Fibroblast of mammary gland (primary cell): ENCODE measurements around the gene TNFRSF6B.

Experiments used
- DNase-seq: peaks from one replicate; pipeline ENCODE4 v3.0.0-alpha.2; 2010; ENCODE audit warnings: low read depth
- H3K4me3 ChIP-seq: 2 replicates; pipeline ENCODE4 v1.5.1; 2011; ENCODE audit warnings: low read depth, mild to moderate bottlenecking, low read length, moderate library complexity; ENCODE audit not compliant: control insufficient read depth
- CTCF ChIP-seq: conservative IDR thresholded peaks from 2 replicates; pipeline ENCODE4 v1.5.1; 2011; ENCODE audit warnings: low read depth, low read length, inconsistent platforms; ENCODE audit not compliant: control insufficient read depth, insufficient read depth

TNFRSF6B gene

DNA sequence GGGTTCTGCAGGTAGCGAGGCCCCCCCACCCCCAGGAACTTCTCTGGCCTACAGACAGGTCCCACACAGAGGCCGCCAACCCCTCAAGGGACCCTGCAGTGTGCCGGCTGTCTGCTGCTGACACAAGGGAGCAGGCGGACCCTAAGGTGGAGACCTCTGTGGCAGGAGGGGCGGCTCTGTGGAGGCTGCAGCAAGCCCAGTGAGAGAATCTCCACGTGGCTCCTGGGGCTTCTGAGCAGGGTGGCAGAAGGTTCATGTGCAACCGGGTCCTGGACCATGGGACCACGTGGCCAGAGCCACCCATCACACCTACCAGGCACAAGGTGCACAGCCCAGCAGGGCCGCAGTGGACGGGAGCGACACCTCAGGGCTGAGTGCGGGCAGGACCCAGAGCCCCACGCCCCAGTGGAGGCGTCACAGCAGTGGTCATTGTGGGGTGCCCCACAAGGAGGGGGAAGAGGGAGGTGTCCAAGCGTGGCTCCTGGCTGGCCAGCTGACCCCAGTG lies 7.1 kb downstream of the TNFRSF6B start:
- no peak overlapping the region for H3K4me3 ChIP-seq
- TF ChIP-seq CTCF: no peak
- no peak for DNase-seq

GRCh38 chr20:63703976-63704748 lies 7.7 kb downstream of the TNFRSF6B start:
- no peak for TF ChIP-seq CTCF
- H3K4me3 ChIP-seq: no peak overlapping the region
- no peak for DNase-seq

- DNase-seq: no peak
- no peak overlapping the region for H3K4me3 ChIP-seq
- no peak for TF ChIP-seq CTCF
These were observed 8.3 kb downstream of the TNFRSF6B start for GRCh38 chr20:63704749-63705117.

DNA sequence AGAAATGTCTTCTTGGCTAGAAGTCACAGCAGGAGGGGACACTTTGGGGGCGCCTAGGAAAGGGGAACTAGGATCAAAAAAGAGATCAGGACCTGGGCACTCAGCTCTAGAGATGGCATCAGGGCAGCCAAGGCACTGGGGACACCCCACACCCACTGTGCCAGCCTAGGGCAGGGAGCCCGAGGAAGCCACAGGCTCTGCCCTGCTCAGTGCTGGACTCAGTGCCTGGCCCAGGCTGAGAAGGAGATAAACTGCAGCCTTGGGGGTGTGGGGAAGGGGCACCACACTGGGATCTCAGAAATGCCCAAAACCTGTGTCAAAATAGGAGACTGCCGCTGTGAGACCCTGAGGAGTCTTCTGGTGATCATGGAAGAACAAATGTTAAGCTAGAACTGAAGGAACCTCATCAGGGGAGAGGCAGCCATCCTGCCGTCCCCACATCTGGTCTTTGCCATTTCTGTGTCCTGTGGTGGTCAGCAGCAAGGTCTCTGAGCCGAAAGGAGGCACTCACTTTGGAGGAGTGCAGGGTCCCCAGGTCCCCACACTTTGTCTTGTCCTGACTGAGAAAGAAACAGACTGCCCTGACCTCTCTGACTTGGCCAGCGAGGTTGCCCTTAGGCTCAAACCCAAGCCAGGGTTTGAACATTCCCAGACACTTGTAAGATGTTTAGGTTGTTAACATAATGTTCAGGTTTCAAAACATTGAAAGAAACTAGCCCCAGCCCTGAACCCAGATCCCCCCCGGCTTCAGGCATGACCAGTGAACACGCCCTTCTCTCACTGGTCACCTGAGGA lies 9.0 kb downstream of the TNFRSF6B start:
- TF ChIP-seq CTCF: no peak
- H3K4me3 ChIP-seq: no peak overlapping the region
- DNase-seq: no peak

- DNase-seq: no peak
- no peak for TF ChIP-seq CTCF
- H3K4me3 ChIP-seq: peak overlapping the region; percentile 72
These were observed 9.7 kb downstream of the TNFRSF6B start for GRCh38 chr20:63706027-63706695.

GRCh38 chr20:63706852-63707557 lies 10.6 kb downstream of the TNFRSF6B start:
- peak overlapping the region; percentile 72 for H3K4me3 ChIP-seq
- peak; percentile 46 for DNase-seq
- peak; percentile 10 for TF ChIP-seq CTCF
